CD4-positive, CD25-positive, alpha-beta regulatory T cell (primary cell): Measurements from ENCODE around the gene SUMO2. TPM values are rescaled to one million over a fixed set of nuclear protein-coding genes. Genes with fewer than 3 reads are reported as not detected.
"Not testable (repeated sequence)": the region's sequence is repeated elsewhere in the genome, so short reads cannot be mapped to it uniquely, and the experiment has no call there.

ENCODE experiments used
- ATAC-seq, 2 donors: fragments of 150-1000 bp; cut with Tn5 transposase; one replicate each; pipeline ENCODE4 v1.10.0; 2021; ENCODE audit warnings: low read depth in 2 of 2, moderate number of reproducible peaks in 2 of 2, moderate library complexity in 1 of 2
- DNase-seq, 3 donors: peaks; one replicate each; pipeline versions ENCODE4 v3.0.0 to v3.0.0-alpha.2; 2012 to 2022; ENCODE audit warnings: mixed read lengths in 1 of 3
- H3K27ac ChIP-seq: one replicate; pipeline ENCODE4 v1.7.0; 2013; ENCODE audit warnings: mild to moderate bottlenecking, low read length; ENCODE audit not compliant: insufficient read depth, poor library complexity, severe bottlenecking
- H3K27me3 ChIP-seq: one replicate; pipeline ENCODE4 v1.7.0; 2013; ENCODE audit warnings: low read length; ENCODE audit not compliant: control insufficient read depth, insufficient read depth
- H3K36me3 ChIP-seq: one replicate; pipeline ENCODE4 v1.7.0; 2013; ENCODE audit warnings: mild to moderate bottlenecking, low read length, moderate library complexity; ENCODE audit not compliant: control insufficient read depth, insufficient read depth
- H3K4me1 ChIP-seq: 2 replicates; pipeline ENCODE4 v1.7.0; 2013; ENCODE audit warnings: mild to moderate bottlenecking, low read length; ENCODE audit not compliant: insufficient read depth, control insufficient read depth, poor library complexity, severe bottlenecking
- H3K4me3 ChIP-seq: one replicate; pipeline ENCODE4 v1.7.0; 2013; ENCODE audit warnings: low read depth, mild to moderate bottlenecking, low read length, moderate library complexity
- H3K9me3 ChIP-seq, 2 experiments: 1 replicate in 1 of 2; 2 replicates in 1 of 2; pipeline ENCODE4 v1.7.0; 2013; ENCODE audit warnings: low read length in 2 of 2, mild to moderate bottlenecking in 1 of 2, moderate library complexity in 1 of 2; ENCODE audit not compliant: control insufficient read depth in 2 of 2
- H3K27ac Mint-ChIP-seq, 3 donors: one replicate each; pipeline ENCODE4 v1.8.0; 2020 to 2022; ENCODE audit warnings: mild to moderate bottlenecking in 3 of 3, mixed read lengths in 3 of 3, moderate library complexity in 2 of 3
- H3K27me3 Mint-ChIP-seq: one replicate; pipeline ENCODE4 v1.8.0; 2022; ENCODE audit warnings: mild to moderate bottlenecking, mixed read lengths
- H3K36me3 Mint-ChIP-seq: one replicate; pipeline ENCODE4 v1.8.0; 2020; ENCODE audit warnings: mixed read lengths
- H3K4me1 Mint-ChIP-seq, 4 donors: one replicate each; pipeline ENCODE4 v1.8.0; 2020 to 2022; ENCODE audit warnings: mixed read lengths in 4 of 4, mild to moderate bottlenecking in 1 of 4
- H3K4me3 Mint-ChIP-seq, 4 donors: one replicate each; pipeline ENCODE4 v1.8.0; 2020 to 2022; ENCODE audit warnings: mild to moderate bottlenecking in 4 of 4, mixed read lengths in 4 of 4, moderate library complexity in 3 of 4
- H3K9me3 Mint-ChIP-seq, 7 donors: one replicate each; pipeline ENCODE4 v1.8.0; 2020 to 2022; ENCODE audit warnings: mixed read lengths in 7 of 7, mild to moderate bottlenecking in 3 of 7, moderate library complexity in 2 of 7
- polyA plus RNA-seq, 4 donors: library from polyadenylated mRNA; unstranded; fragments of 300-500 nt; fragmentation: Illumina TruSeq; gene quantifications; one replicate each; pipeline ENCODE4 v1.2.3, GENCODE V29; 2021
- total RNA-seq: library from RNA; stranded (reverse); gene quantifications from one replicate; pipeline ENCODE4 v1.2.3, GENCODE V29; 2022

Gene SUMO2
- total and polyA plus RNA-seq, 5 donors from 2014 or later, result 318 to 660 (median 474) TPM

GRCh38 chr17:75160211-75160610 is 22.5 kb downstream of the SUMO2 start:
- Mint-ChIP-seq H3K4me3 (no peak overlapping the region), H3K27me3 (peaks cover 4% of the 10 kb centered on the region), H3K27ac (peak overlapping the region in 1 of 3 donors; percentile 29), H3K9me3 (no peaks in the 10 kb centered on the region), H3K4me1 (peaks cover 0 to 10% (median 4%) of the 10 kb centered on the region in 4 donors), H3K36me3 (no peaks in the 10 kb centered on the region)
- Histone ChIP-seq H3K27me3 (no peaks in the 10 kb centered on the region), H3K9me3 (no peaks in the 10 kb centered on the region), H3K4me3 (no peak overlapping the region), H3K4me1 (peaks cover 2% of the 10 kb centered on the region), H3K36me3 (peaks cover 2% of the 10 kb centered on the region), H3K27ac (peak overlapping the region; percentile 14)
- ATAC-seq, result no peak
- no peak for DNase-seq

DNA sequence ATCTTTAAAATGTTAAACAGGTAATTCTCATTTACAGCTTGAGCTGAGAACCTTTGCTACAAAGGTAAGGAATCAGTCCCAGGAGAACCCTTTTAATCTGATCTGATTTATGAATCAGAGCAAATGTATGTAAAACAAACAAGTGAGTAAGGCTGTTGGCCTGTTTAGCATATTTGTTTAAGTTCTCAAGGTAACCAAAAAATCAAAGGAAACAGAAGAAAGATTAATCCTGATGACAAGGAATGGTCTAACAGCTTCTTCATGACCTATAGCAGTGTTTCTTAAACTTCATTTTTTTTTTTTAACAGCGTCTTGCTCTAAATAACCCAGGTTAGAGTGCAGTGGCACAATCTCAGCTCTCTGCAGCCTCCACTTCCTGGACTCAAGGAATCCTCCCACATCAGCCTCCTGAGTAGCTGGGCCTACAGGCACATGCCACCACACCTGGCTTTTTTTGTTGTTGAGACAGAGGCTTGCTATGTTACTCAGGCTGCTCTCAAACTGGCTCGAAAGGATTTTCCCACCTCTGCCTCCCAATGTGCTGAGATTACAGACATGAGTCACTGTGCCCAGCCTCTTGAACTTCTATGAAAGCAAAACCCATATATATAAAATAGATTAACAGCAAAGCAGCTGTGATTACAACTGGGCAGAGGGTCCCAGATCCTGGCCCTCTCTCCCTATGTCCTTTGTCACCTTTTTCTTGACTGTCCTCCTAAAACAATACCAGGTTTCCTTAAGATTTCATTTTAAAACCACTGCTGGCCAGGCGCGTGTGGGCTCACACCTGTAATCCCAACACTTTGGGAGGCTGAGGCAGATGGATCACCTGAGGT is 23.3 kb downstream of the SUMO2 start:
- peak overlapping the region; percentile 29 to 52 (median 42) for H3K27ac Mint-ChIP-seq
- peaks cover 10% of the 10 kb centered on the region for H3K4me1 ChIP-seq
- H3K9me3 Mint-ChIP-seq, result no peaks in the 10 kb centered on the region
- DNase-seq (no peak), ATAC-seq (no peak)
- no peaks in the 10 kb centered on the region for H3K36me3 Mint-ChIP-seq
- peaks cover 4% of the 10 kb centered on the region for H3K27me3 Mint-ChIP-seq
- H3K4me3 Mint-ChIP-seq, result no peak overlapping the region
- H3K27me3 ChIP-seq, result no peaks in the 10 kb centered on the region
- no peaks in the 10 kb centered on the region for H3K9me3 ChIP-seq
- H3K4me3 ChIP-seq, result no peak overlapping the region
- no peak overlapping the region for H3K27ac ChIP-seq
- H3K4me1 Mint-ChIP-seq, result peaks cover 0 to 18% (median 7%) of the 10 kb centered on the region in 4 donors
- peaks cover 2% of the 10 kb centered on the region for H3K36me3 ChIP-seq

DNA sequence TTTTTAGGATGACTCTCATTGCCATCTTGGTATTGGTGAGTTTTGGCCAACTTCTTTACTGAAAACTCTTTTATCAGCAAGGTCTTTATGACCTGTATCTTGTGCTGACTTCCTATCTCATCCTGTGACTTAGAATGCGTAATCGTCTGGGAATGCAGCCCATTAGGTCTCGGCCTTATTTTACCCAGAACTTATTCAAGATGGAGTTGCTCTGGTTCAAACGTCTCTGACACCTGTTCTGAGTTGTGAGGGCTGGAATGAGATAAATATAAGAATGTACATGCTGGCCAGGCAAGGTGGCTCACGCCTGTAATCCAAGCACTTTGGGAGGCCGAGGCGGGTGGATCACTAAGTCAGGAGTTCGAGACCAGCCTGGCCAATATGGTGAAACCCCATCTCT is 24.3 kb downstream of the SUMO2 start:
- not testable (repeated sequence) for H3K36me3 Mint-ChIP-seq, H3K27ac ChIP-seq, H3K9me3 Mint-ChIP-seq, H3K27me3 Mint-ChIP-seq, H3K36me3 ChIP-seq, H3K27ac Mint-ChIP-seq, H3K27me3 ChIP-seq, H3K4me3 ChIP-seq, H3K9me3 ChIP-seq, H3K4me3 Mint-ChIP-seq, DNase-seq, ATAC-seq
- peaks cover 0 to 18% (median 8%) of the 10 kb centered on the region in 4 donors for H3K4me1 Mint-ChIP-seq
- H3K4me1 ChIP-seq, result peaks cover 14% of the 10 kb centered on the region

GRCh38 chr17:75155191-75155601 is 27.6 kb downstream of the SUMO2 start:
- no peaks in the 10 kb centered on the region for H3K36me3 Mint-ChIP-seq
- ATAC-seq (no peak), DNase-seq (no peak)
- Histone ChIP-seq H3K27me3 (no peaks in the 10 kb centered on the region), H3K4me1 (peaks cover 31% of the 10 kb centered on the region), H3K4me3 (peak overlapping the region; percentile 68), H3K9me3 (no peaks in the 10 kb centered on the region), H3K27ac (peak overlapping the region; percentile 78), H3K36me3 (no peaks in the 10 kb centered on the region)
- peaks cover 12 to 37% (median 21%) of the 10 kb centered on the region in 4 donors for H3K4me1 Mint-ChIP-seq
- H3K9me3 Mint-ChIP-seq, result no peaks in the 10 kb centered on the region
- peaks cover 4% of the 10 kb centered on the region for H3K27me3 Mint-ChIP-seq
- peak overlapping the region in 2 of 3 donors; percentile 89 to 92 for H3K27ac Mint-ChIP-seq
- peak overlapping the region; percentile 5 to 94 (median 52) for H3K4me3 Mint-ChIP-seq

- Mint-ChIP-seq H3K36me3 (no peaks in the 10 kb centered on the region), H3K4me1 (peaks cover 17 to 40% (median 25%) of the 10 kb centered on the region in 4 donors), H3K27ac (peak within 1 kb of the TSS; percentile 89 to 92 (median 90)), H3K27me3 (peaks cover 4% of the 10 kb centered on the region), H3K4me3 (peak within 1 kb of the TSS; percentile 87 to 97 (median 94)), H3K9me3 (no peaks in the 10 kb centered on the region)
- Histone ChIP-seq H3K36me3 (no peaks in the 10 kb centered on the region), H3K27ac (peak within 1 kb of the TSS; percentile 78), H3K27me3 (no peaks in the 10 kb centered on the region), H3K4me1 (peaks cover 31% of the 10 kb centered on the region), H3K4me3 (peak within 1 kb of the TSS; percentile 94), H3K9me3 (no peaks in the 10 kb centered on the region)
- DNase-seq, result peak; percentile 96 to 100 (median 96)
- peak; percentile 98 to 99 for ATAC-seq
These were observed 28.3 kb downstream of the SUMO2 start, which contains the start of gene JPT1 for GRCh38 chr17:75154195-75155106. TSS of gene JPT1 (minus strand) at chr17:75154512. CDS start at chr17:75154397, 115 bp downstream.

DNA sequence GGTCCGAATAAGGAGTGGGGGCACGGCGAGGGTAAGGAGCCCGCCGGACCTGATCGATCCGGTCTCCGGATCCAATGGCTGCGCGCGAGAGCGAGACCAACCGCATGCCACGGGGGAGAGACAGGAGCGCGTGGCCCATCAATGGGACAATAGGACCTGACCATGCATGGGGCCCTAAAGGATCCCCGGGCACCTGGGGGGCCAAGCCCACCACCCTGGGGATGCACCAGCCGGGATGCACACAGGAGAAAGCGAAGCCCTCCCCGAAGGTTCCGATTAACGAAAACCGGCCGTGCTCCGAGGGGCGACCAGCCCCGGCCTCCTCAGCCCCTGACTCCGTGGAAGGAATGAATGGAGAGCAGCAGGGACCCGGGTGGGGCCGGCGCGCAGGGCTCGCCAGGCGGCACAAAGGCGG is 29.0 kb downstream of the SUMO2 start:
- H3K4me3 Mint-ChIP-seq, result peak overlapping the region; percentile 87 to 94 (median 92)
- H3K4me1 Mint-ChIP-seq, result peaks cover 17 to 42% (median 27%) of the 10 kb centered on the region in 4 donors
- Histone ChIP-seq H3K36me3 (no peaks in the 10 kb centered on the region), H3K9me3 (no peaks in the 10 kb centered on the region), H3K27me3 (no peaks in the 10 kb centered on the region), H3K4me1 (peaks cover 31% of the 10 kb centered on the region), H3K4me3 (peak overlapping the region; percentile 94), H3K27ac (no peak overlapping the region)
- peaks cover under 1% of the 10 kb centered on the region for H3K36me3 Mint-ChIP-seq
- DNase-seq, result peak in 1 of 3 donors; percentile 24
- peaks cover 4% of the 10 kb centered on the region for H3K27me3 Mint-ChIP-seq
- ATAC-seq, result peak in 1 of 2 donors; percentile 19
- no peaks in the 10 kb centered on the region for H3K9me3 Mint-ChIP-seq
- H3K27ac Mint-ChIP-seq, result peak overlapping the region in 2 of 3 donors; percentile 89 to 91

DNA sequence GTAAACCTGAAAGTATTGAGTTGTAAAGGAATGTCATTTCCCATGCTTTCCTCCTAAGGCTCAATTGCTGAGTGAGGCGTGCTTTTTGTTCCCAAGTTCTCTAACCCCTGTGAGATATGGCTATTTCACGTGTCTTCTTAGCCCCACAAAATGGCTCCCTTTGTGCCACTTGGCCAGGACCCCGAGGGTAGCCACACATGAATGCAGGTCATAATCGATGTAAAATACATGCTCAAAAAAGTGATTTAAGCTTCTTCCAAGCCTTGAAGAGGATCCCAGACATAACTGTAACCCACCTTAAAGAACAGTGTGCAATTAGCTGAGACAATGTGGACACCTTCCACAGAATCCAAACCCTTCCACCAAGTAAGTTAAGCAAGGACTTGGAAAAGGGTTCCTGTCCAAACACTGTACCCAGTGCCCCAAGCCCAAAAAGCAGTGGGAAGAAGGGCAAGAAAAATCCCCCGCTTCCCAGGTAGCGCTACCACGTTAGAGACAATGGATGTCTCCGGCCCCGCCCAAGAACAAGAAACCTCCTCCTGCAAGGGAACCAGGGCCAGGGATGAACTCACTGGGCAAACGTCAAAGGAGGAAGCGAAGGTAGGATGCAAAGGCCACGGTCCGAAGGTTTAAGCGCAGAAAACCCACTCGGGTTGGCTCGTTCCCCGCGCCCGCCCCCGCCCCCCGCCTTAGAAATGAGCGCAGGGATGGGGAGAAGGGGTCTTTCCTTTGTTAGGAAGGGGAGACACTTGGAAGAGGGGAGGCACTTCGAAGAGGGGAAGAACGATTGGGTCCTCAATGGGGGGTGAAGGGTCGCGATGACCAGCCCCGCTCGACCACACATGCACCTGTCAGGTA is 29.6 kb downstream of the SUMO2 start:
- H3K27me3 Mint-ChIP-seq, result peaks cover 4% of the 10 kb centered on the region
- H3K4me3 ChIP-seq, result peak overlapping the region; percentile 94
- peak in 1 of 3 donors; percentile 23 for DNase-seq
- peaks cover 7% of the 10 kb centered on the region for H3K36me3 Mint-ChIP-seq
- no peaks in the 10 kb centered on the region for H3K9me3 Mint-ChIP-seq
- no peaks in the 10 kb centered on the region for H3K9me3 ChIP-seq
- ATAC-seq, result no peak
- H3K27me3 ChIP-seq, result no peaks in the 10 kb centered on the region
- H3K27ac ChIP-seq, result no peak overlapping the region
- H3K27ac Mint-ChIP-seq, result peak overlapping the region; percentile 89 to 91 (median 90)
- peaks cover 17 to 48% (median 32%) of the 10 kb centered on the region in 4 donors for H3K4me1 Mint-ChIP-seq
- peaks cover 31% of the 10 kb centered on the region for H3K4me1 ChIP-seq
- peaks cover 3% of the 10 kb centered on the region for H3K36me3 ChIP-seq
- peak overlapping the region; percentile 87 to 94 (median 92) for H3K4me3 Mint-ChIP-seq
